Smooth muscle cell (in vitro differentiated cells): ENCODE data around the gene CRIM1. TPM values are rescaled to one million over a fixed set of nuclear protein-coding genes. Genes with fewer than 3 reads are reported as not detected.

ENCODE experiments used
- DNase-seq: peaks from one replicate; lab custom pipeline; 2025; ENCODE audit not compliant: unreplicated experiment; lab: John Stamatoyannopoulos, UW
- H2AFZ ChIP-seq: fragments of 200-600 bp; sonication (generic); 2 replicates; pipeline ENCODE4 v1.6.0; 2016; ENCODE audit warnings: antibody characterized with exemption, low read depth, mild to moderate bottlenecking
- H3F3A ChIP-seq: fragments of 200-600 bp; sonication (generic); 2 replicates; pipeline ENCODE4 v1.6.0; 2017; ENCODE audit warnings: antibody characterized with exemption, low read depth
- H3K27ac ChIP-seq: fragments of 200-600 bp; sonication (generic); 2 replicates; pipeline ENCODE4 v1.5.1; 2016; ENCODE audit warnings: low read depth, mild to moderate bottlenecking
- H3K27me3 ChIP-seq: fragments of 200-600 bp; sonication (generic); 2 replicates; pipeline ENCODE4 v1.6.1; 2016; ENCODE audit warnings: low read depth, mild to moderate bottlenecking
- H3K36me3 ChIP-seq: fragments of 200-600 bp; sonication (generic); 2 replicates; pipeline ENCODE4 v1.5.1; 2016; ENCODE audit warnings: low read depth
- H3K4me1 ChIP-seq: fragments of 200-600 bp; sonication (generic); 2 replicates; pipeline ENCODE4 v1.5.1; 2016; ENCODE audit warnings: low read depth
- H3K4me2 ChIP-seq: fragments of 200-600 bp; sonication (generic); 2 replicates; pipeline ENCODE4 v1.6.0; 2016; ENCODE audit warnings: mild to moderate bottlenecking
- H3K4me3 ChIP-seq: fragments of 200-600 bp; sonication (generic); 2 replicates; pipeline ENCODE4 v1.5.1; 2016; ENCODE audit warnings: mild to moderate bottlenecking
- H3K79me2 ChIP-seq: fragments of 200-600 bp; sonication (generic); 2 replicates; pipeline ENCODE4 v1.6.0; 2016; ENCODE audit warnings: low read depth, mild to moderate bottlenecking
- H3K9ac ChIP-seq: fragments of 200-600 bp; sonication (generic); 2 replicates; pipeline ENCODE4 v1.6.0; 2016; ENCODE audit warnings: low read depth
- H3K9me3 ChIP-seq: fragments of 200-600 bp; sonication (generic); replicated peaks from 2 replicates; pipeline ENCODE4 v1.5.1; 2016; ENCODE audit warnings: low read depth
- H4K20me1 ChIP-seq: fragments of 200-600 bp; sonication (generic); 2 replicates; pipeline ENCODE4 v1.6.0; 2016; ENCODE audit warnings: low read depth
- WGBS: methylation state at CpG from one replicate; pipeline ENCODE4 v1.1.7; 2016; ENCODE audit warnings: low lambda C conversion rate; 5-methylcytosine and 5-hydroxymethylcytosine counted together
- polyA plus RNA-seq: library from polyadenylated mRNA; unstranded; fragments of >200 nt; fragmentation: Nextera tagmentation; extraction: Ambion mirVana; gene quantifications from 2 replicates; pipeline ENCODE4 v1.2.1, GENCODE V29; 2016
- total RNA-seq: library from RNA; depleted of rRNA; stranded (reverse); fragments of >200 nt; gene quantifications from 2 replicates; pipeline ENCODE4 v1.2.3, GENCODE V29; 2014
- TF ChIP-seq, protein P1 (sequence below): fragments of 200-600 bp; sonication (generic); IDR thresholded peaks from 2 replicates; pipeline ENCODE4 v1.5.1; 2017; ENCODE audit warnings: borderline replicate concordance, mild to moderate bottlenecking, antibody characterized with exemption; ENCODE audit not compliant: insufficient read depth, poor library complexity, severe bottlenecking

Gene CRIM1
- total and polyA plus RNA-seq, 2 experiments from 2014 or later: 10.1 to 28.0 TPM

DNA sequence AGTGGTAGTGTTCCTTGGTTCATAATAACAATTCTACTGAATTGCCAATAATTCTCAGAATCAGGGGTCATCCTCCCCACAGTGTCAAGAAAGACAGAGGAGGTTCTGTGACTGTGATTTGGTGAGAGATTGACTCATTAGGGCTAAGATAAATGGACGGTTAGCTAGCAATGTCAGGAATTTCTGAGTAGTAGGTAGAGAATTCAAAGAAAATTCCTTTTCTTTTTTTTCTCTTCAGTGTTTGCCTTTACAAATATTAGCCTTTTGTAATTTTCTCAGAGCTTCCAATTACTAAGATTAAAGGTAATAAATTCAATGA lies 16.8 kb upstream of the CRIM1 start:
- Histone ChIP-seq H4K20me1 (no peaks in the 10 kb centered on the region), H3K9ac (no peak overlapping the region), H3K4me3 (no peak overlapping the region), H3K9me3 (no peaks in the 10 kb centered on the region), H3K27ac (no peak overlapping the region), H3K27me3 (no peaks in the 10 kb centered on the region), H3K79me2 (no peaks in the 10 kb centered on the region), H3K4me1 (no peaks in the 10 kb centered on the region), H3F3A (no peaks in the 10 kb centered on the region), H3K4me2 (peak overlapping the region; percentile 32), H2AFZ (no peak overlapping the region), H3K36me3 (no peaks in the 10 kb centered on the region)
- DNase-seq: no peak
- TF ChIP-seq, protein P1, sequence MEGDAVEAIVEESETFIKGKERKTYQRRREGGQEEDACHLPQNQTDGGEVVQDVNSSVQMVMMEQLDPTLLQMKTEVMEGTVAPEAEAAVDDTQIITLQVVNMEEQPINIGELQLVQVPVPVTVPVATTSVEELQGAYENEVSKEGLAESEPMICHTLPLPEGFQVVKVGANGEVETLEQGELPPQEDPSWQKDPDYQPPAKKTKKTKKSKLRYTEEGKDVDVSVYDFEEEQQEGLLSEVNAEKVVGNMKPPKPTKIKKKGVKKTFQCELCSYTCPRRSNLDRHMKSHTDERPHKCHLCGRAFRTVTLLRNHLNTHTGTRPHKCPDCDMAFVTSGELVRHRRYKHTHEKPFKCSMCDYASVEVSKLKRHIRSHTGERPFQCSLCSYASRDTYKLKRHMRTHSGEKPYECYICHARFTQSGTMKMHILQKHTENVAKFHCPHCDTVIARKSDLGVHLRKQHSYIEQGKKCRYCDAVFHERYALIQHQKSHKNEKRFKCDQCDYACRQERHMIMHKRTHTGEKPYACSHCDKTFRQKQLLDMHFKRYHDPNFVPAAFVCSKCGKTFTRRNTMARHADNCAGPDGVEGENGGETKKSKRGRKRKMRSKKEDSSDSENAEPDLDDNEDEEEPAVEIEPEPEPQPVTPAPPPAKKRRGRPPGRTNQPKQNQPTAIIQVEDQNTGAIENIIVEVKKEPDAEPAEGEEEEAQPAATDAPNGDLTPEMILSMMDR: no peak
- 0% methylated on average over 1 of the region's 1 CpG for WGBS

DNA sequence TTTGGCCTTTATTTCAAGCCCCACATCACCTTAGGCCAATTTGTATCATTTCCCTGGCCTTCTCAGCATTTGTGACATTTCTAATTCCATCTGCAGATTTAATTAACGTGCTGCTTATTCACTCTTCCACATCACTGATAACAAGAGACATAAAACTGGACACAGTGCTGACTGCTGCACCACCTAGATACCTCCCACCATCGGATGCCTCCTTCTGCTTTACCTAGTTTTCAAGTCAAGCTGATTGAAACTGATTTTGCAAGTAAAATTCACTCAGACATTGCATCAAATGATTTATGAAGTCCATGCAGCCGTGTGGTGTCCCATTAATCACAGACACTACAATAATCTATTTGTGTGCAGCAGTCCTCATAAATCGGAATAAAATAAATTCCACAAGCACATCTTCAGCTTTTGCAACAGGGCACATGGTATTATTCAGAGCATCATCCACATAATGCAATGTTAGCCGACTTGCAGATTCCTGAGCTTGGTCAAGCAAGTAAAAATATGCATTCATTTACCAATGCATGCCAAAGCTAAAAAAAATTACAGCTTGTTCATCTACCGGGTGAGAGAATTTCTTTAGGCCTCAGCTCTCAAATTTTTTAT lies 15.9 kb upstream of the CRIM1 start:
- DNase-seq: no peak
- TF ChIP-seq, protein P1: no peak
- H4K20me1 ChIP-seq: no peaks in the 10 kb centered on the region
- no peaks in the 10 kb centered on the region for H3K9me3 ChIP-seq
- no peaks in the 10 kb centered on the region for H3K27me3 ChIP-seq
- no peak overlapping the region for H3K4me3 ChIP-seq
- no peaks in the 10 kb centered on the region for H3F3A ChIP-seq
- no peak overlapping the region for H3K27ac ChIP-seq
- H3K36me3 ChIP-seq: no peaks in the 10 kb centered on the region
- no peak overlapping the region for H2AFZ ChIP-seq
- H3K4me2 ChIP-seq: no peak overlapping the region
- no peaks in the 10 kb centered on the region for H3K4me1 ChIP-seq
- 74% methylated on average over 6 of the region's 6 CpGs for WGBS
- no peaks in the 10 kb centered on the region for H3K79me2 ChIP-seq
- H3K9ac ChIP-seq: no peak overlapping the region

DNA sequence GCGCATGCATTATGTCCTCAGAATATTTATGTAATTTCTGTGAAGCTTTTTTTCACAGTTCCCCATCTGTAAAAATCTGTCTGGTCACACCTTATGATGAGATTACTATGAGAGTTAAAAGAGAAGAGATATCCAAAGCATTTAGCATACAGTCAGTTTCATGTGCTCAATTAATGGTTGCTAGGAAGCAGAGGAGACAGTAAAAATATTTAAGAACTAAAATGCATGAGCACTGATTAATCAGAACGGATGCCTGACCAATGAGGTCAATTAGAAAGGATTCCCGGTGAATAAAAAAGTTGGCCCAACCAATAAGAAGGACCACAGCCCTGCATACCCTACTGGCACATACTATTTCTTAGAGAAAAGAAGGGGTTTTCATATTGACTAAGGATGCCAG lies 12.0 kb upstream of the CRIM1 start:
- TF ChIP-seq, protein P1: no peak
- WGBS: 90% methylated on average over 3 of the region's 3 CpGs
- no peaks in the 10 kb centered on the region for H3K4me1 ChIP-seq

GRCh38 chr2:36348721-36349120 lies 6.9 kb upstream of the CRIM1 start:
- H3K4me3 ChIP-seq: no peak overlapping the region
- H3K9me3 ChIP-seq: no peaks in the 10 kb centered on the region
- H3K36me3 ChIP-seq: no peaks in the 10 kb centered on the region
- peaks cover 11% of the 10 kb centered on the region for H3K27me3 ChIP-seq
- WGBS: 95% methylated on average over 2 of the region's 2 CpGs
- H4K20me1 ChIP-seq: no peaks in the 10 kb centered on the region
- no peak for DNase-seq
- H3K27ac ChIP-seq: no peak overlapping the region
- H3K4me1 ChIP-seq: no peaks in the 10 kb centered on the region
- H3F3A ChIP-seq: peaks cover 10% of the 10 kb centered on the region
- H3K79me2 ChIP-seq: no peaks in the 10 kb centered on the region
- H2AFZ ChIP-seq: no peak overlapping the region
- H3K4me2 ChIP-seq: no peak overlapping the region
- TF ChIP-seq, protein P1: no peak
- no peak overlapping the region for H3K9ac ChIP-seq

More for the DNA sequence above, 12.0 kb upstream of the CRIM1 start:
- Histone ChIP-seq H3K79me2 (no peaks in the 10 kb centered on the region), H3K36me3 (no peaks in the 10 kb centered on the region), H3F3A (no peaks in the 10 kb centered on the region), H4K20me1 (no peaks in the 10 kb centered on the region), H3K27me3 (peaks cover 11% of the 10 kb centered on the region), H3K9me3 (no peaks in the 10 kb centered on the region), H3K9ac (no peak overlapping the region), H3K27ac (no peak overlapping the region), H3K4me2 (no peak overlapping the region), H3K4me3 (no peak overlapping the region), H2AFZ (no peak overlapping the region)
- DNase-seq: no peak
